ENCODE measurements around the gene ADGRL4. TPM values are rescaled to one million over a fixed set of nuclear protein-coding genes. Genes with fewer than 3 reads are reported as not detected.
A peak's percentile ranks its signal among the peaks of the same experiment; 100 is the strongest.

Gene ADGRL4
- 10 to 100 TPM in 3 of 4 donors, 1 to 10 TPM in 1; 7.6 to 26.5 (median 22.4) TPM for total RNA-seq

- intact Hi-C loops (cut with DNase I), result no loop called here
- peak within 1 kb of the TSS; percentile 34 to 56 (median 50) for H3K27ac ChIP-seq
- H3K9me3 ChIP-seq, result no peaks in the 10 kb centered on the region
- peak within 1 kb of the TSS in 1 of 3 donors; percentile 9 for H3K4me3 ChIP-seq (replicated peaks in 1 of 3)
- H3K27me3 ChIP-seq, result no peaks in the 10 kb centered on the region
- H3K36me3 ChIP-seq, result no peaks in the 10 kb centered on the region
- DNase-seq, result peak; percentile 6
- no peaks in the 10 kb centered on the region for H3K4me1 ChIP-seq
- no peak for TF ChIP-seq CTCF (IDR thresholded peaks at IDR 0.05)
- TF ChIP-seq POLR2A (IDR thresholded peaks at IDR 0.05), result no peak
- 4 to 17% methylated on average over 16 to 34 of the region's 35 CpGs for WGBS, 2 donors
Measured at GRCh38 chr1:79006564-79006963, at the start of gene ADGRL4. Gene ADGRL4, minus strand, starts transcription at chr1:79006730. Its CDS starts 76 bp downstream, at chr1:79006654.

GRCh38 chr1:79055856-79056255 lies 49.3 kb upstream of the ADGRL4 start:
- Histone ChIP-seq H3K4me1 (no peaks in the 10 kb centered on the region), H3K27me3 (no peaks in the 10 kb centered on the region), H3K36me3 (no peaks in the 10 kb centered on the region), H3K4me3 (replicated peaks in 1 of 3) (no peak overlapping the region), H3K27ac (no peak overlapping the region), H3K9me3 (no peaks in the 10 kb centered on the region)
- WGBS, 2 donors, result 93 to 98% methylated on average over 15 of the region's 15 CpGs
- intact Hi-C loops (cut with DNase I), result no loop called here
- DNase-seq, result no peak
- no peak for TF ChIP-seq POLR2A (IDR thresholded peaks at IDR 0.05)
- TF ChIP-seq CTCF (IDR thresholded peaks at IDR 0.05), result no peak

GRCh38 chr1:79052829-79053449 lies 46.4 kb upstream of the ADGRL4 start:
- H3K36me3 ChIP-seq, result no peaks in the 10 kb centered on the region
- H3K27ac ChIP-seq, result no peak overlapping the region
- 62 to 66% methylated on average over 4 of the region's 4 CpGs for WGBS, 2 donors
- no peak overlapping the region for H3K4me3 ChIP-seq (replicated peaks in 1 of 3)
- no peaks in the 10 kb centered on the region for H3K27me3 ChIP-seq
- intact Hi-C loops (cut with DNase I), result no loop called here
- DNase-seq, result no peak
- H3K4me1 ChIP-seq, result no peaks in the 10 kb centered on the region
- TF ChIP-seq CTCF (IDR thresholded peaks at IDR 0.05) (no peak), POLR2A (IDR thresholded peaks at IDR 0.05) (no peak)
- no peaks in the 10 kb centered on the region for H3K9me3 ChIP-seq

GRCh38 chr1:79044974-79045650 lies 38.6 kb upstream of the ADGRL4 start:
- intact Hi-C loops (cut with DNase I), result no loop called here
- TF ChIP-seq POLR2A (IDR thresholded peaks at IDR 0.05), result no peak
- no peak for TF ChIP-seq CTCF (IDR thresholded peaks at IDR 0.05)
- Histone ChIP-seq H3K9me3 (no peaks in the 10 kb centered on the region), H3K4me1 (no peaks in the 10 kb centered on the region), H3K36me3 (no peaks in the 10 kb centered on the region), H3K4me3 (replicated peaks in 1 of 3) (no peak overlapping the region), H3K27ac (no peak overlapping the region), H3K27me3 (no peaks in the 10 kb centered on the region)
- WGBS, 2 donors, result 76 to 80% methylated on average over 18 of the region's 18 CpGs
- no peak for DNase-seq

GRCh38 chr1:79043506-79043905 lies 37.0 kb upstream of the ADGRL4 start:
- Histone ChIP-seq H3K9me3 (no peaks in the 10 kb centered on the region), H3K27me3 (no peaks in the 10 kb centered on the region), H3K36me3 (no peaks in the 10 kb centered on the region), H3K27ac (no peak overlapping the region), H3K4me1 (no peaks in the 10 kb centered on the region), H3K4me3 (replicated peaks in 1 of 3) (no peak overlapping the region)
- intact Hi-C loops (cut with DNase I), result no loop called here
- TF ChIP-seq POLR2A (IDR thresholded peaks at IDR 0.05) (no peak), CTCF (IDR thresholded peaks at IDR 0.05) (no peak)
- DNase-seq, result no peak
- 58 to 62% methylated on average over 4 of the region's 4 CpGs for WGBS, 2 donors

Measured in thyroid gland (tissue), 4 donors.